K562 (cell line): ENCODE data around the gene ABCA4. TPM values are rescaled to one million over a fixed set of nuclear protein-coding genes. Genes with fewer than 3 reads are reported as not detected.

Experiments
- ATAC-seq: fragments of 200-7000 bp; cut with Tn5 transposase; 3 replicates; pipeline ENCODE4 v1.9.1; 2020; ENCODE audit warnings: moderate library complexity
- BruUV-seq: library from RNA; stranded (reverse); fragments of 400-500 nt; replicated peaks from 2 replicates; lab custom pipeline; 2021; lab: Mats Ljungman, UMichigan
- CTCF ChIA-PET: fragments of 300-600 bp; formaldehyde crosslinking; extraction: SDS; loops from one replicate; lab custom pipeline; 2021; ENCODE audit warnings: low intra/inter-chr PET ratio; lab: Yijun Ruan, JAX
- POLR2A ChIA-PET: fragments of 300-600, 350-650 bp; sonication (Branson Sonifier 250); formaldehyde crosslinking; extraction: SDS; loops from one replicate; lab custom pipeline; 2021; ENCODE audit warnings: antibody characterized with exemption, inconsistent platforms; lab: Yijun Ruan, JAX
- DNase-seq, 4 experiments: peaks; one replicate each; pipeline versions ENCODE4 v3.0.0 to v3.0.0-alpha.2; 2011 to 2018; ENCODE audit warnings: low spot score in 3 of 4, mixed read lengths in 3 of 4; ENCODE audit errors: extremely low read depth in 1 of 4
- FAIRE-seq: peaks from 2 replicates; lab custom pipeline; 2011; peaks lifted over from hg19 to GRCh38; lab: Jason Lieb, UNC
- H2AFZ ChIP-seq: 2 replicates; pipeline ENCODE4 v1.6.0; 2011; ENCODE audit warnings: low read depth, low read length, control low read depth, inconsistent platforms
- H3K27ac ChIP-seq: fragments of 200-600 bp; 3 replicates; pipeline ENCODE4 v1.8.0; 2011; ENCODE audit warnings: low read depth, mild to moderate bottlenecking, control low read depth, inconsistent platforms, low read length, moderate library complexity, mixed read lengths; ENCODE audit errors: extremely low read depth
- H3K27me3 ChIP-seq, 2 experiments: fragments of 300-600 bp in 1 of 2; 2 replicates in 1 of 2; 3 replicates in 1 of 2; pipeline versions ENCODE4 v1.6.0 to v1.8.0; 2011; ENCODE audit warnings: inconsistent platforms in 2 of 2, low read length in 2 of 2, mild to moderate bottlenecking in 1 of 2, mixed read lengths in 1 of 2, moderate library complexity in 1 of 2; ENCODE audit not compliant: control insufficient read depth in 2 of 2, insufficient read depth in 2 of 2
- H3K36me3 ChIP-seq: fragments of 300-600 bp; 3 replicates; pipeline ENCODE4 v1.8.0; 2011; ENCODE audit warnings: mild to moderate bottlenecking, low read length, inconsistent platforms; ENCODE audit not compliant: control insufficient read depth, insufficient read depth
- H3K4me1 ChIP-seq, 2 experiments: fragments of 200-600 bp in 1 of 2; replicated peaks in 1 of 2; 2 replicates in 1 of 2; 3 replicates in 1 of 2; pipeline versions ENCODE4 v1.5.1 to v1.8.0; 2011; ENCODE audit warnings: inconsistent platforms in 2 of 2, low read length in 2 of 2, mild to moderate bottlenecking in 1 of 2, mixed read lengths in 1 of 2, moderate library complexity in 1 of 2; ENCODE audit not compliant: control insufficient read depth in 2 of 2, insufficient read depth in 2 of 2
- H3K4me2 ChIP-seq: 2 replicates; pipeline ENCODE4 v1.6.1; 2011; ENCODE audit warnings: low read length, control low read depth, inconsistent platforms, mixed read lengths; ENCODE audit not compliant: insufficient read depth
- H3K4me3 ChIP-seq: fragments of 200-600 bp; sonication (generic), shearing (Covaris generic); 2 replicates; pipeline ENCODE4 v1.5.1; 2016; ENCODE audit warnings: control low read depth, inconsistent platforms
- H3K79me2 ChIP-seq: fragments of 200-600 bp; 3 replicates; pipeline ENCODE4 v1.8.0; 2011; ENCODE audit warnings: low read length, inconsistent platforms; ENCODE audit not compliant: control insufficient read depth, insufficient read depth
- H3K9ac ChIP-seq, 2 experiments: 2 replicates each; pipeline versions ENCODE4 v1.6.0 to v1.6.1; 2011; ENCODE audit warnings: low read depth in 2 of 2, low read length in 2 of 2, control low read depth in 1 of 2, inconsistent platforms in 1 of 2, mild to moderate bottlenecking in 1 of 2, mixed read lengths in 1 of 2; ENCODE audit not compliant: insufficient read depth in 1 of 2
- H3K9me1 ChIP-seq: one replicate; pipeline ENCODE4 v1.6.0; 2011; ENCODE audit warnings: inconsistent platforms, mild to moderate bottlenecking, low read length, moderate library complexity; ENCODE audit not compliant: control insufficient read depth, insufficient read depth
- H3K9me3 ChIP-seq: replicated peaks from 2 replicates; pipeline ENCODE4 v1.5.1; 2011; ENCODE audit warnings: low read depth, low read length, inconsistent platforms; ENCODE audit not compliant: control insufficient read depth, insufficient read depth
- H4K20me1 ChIP-seq: replicated peaks from 2 replicates; pipeline ENCODE4 v1.6.1; 2011; ENCODE audit warnings: low read length, inconsistent platforms, mixed read lengths; ENCODE audit not compliant: control insufficient read depth, insufficient read depth
- CHD2 ChIP-seq: IDR thresholded peaks from 2 replicates; pipeline ENCODE4 v1.6.1; 2011; ENCODE audit warnings: low read depth, low read length
- GATA2 ChIP-seq: sonication (generic); formaldehyde crosslinking; IDR thresholded peaks from 2 replicates; pipeline ENCODE4 v1.4.0; 2020; ENCODE audit warnings: mild to moderate bottlenecking, missing genetic modification reagents
- KDM2B ChIP-seq: fragments of 250-450 bp; sonication (Bioruptor Pico); IDR thresholded peaks from 2 replicates; pipeline ENCODE4 v1.8.0; 2021; ENCODE audit warnings: mild to moderate bottlenecking, moderate library complexity
- KLF6 ChIP-seq: fragments of 250-450 bp; sonication (Bioruptor Pico); IDR thresholded peaks from 2 replicates; pipeline ENCODE4 v1.4.0; 2020; ENCODE audit warnings: mild to moderate bottlenecking, moderate library complexity, borderline replicate concordance
- MAFK ChIP-seq: IDR thresholded peaks from 2 replicates; pipeline ENCODE4 v1.6.1; 2011; ENCODE audit warnings: low read length, improper control_type of control experiment
- MCM3 ChIP-seq: fragments of 450-650 bp; IDR thresholded peaks from 2 replicates; pipeline ENCODE4 v1.6.1; 2016
- NELFE ChIP-seq: IDR thresholded peaks from 2 replicates; pipeline ENCODE4 v1.6.1; 2011; ENCODE audit warnings: mild to moderate bottlenecking; ENCODE audit not compliant: insufficient read depth, insufficient read length
- PPARD ChIP-seq: fragments of 250-450 bp; sonication (Bioruptor Pico); IDR thresholded peaks from 2 replicates; pipeline ENCODE4 v1.8.0; 2022; ENCODE audit warnings: inconsistent platforms, mild to moderate bottlenecking, moderate library complexity
- SAFB ChIP-seq: fragments of 200-400 bp; formaldehyde crosslinking; IDR thresholded peaks from 2 replicates; pipeline ENCODE4 v1.6.1; 2017; ENCODE audit warnings: low read depth, low read length, borderline replicate concordance
- SPI1 ChIP-seq: IDR thresholded peaks from 2 replicates; pipeline ENCODE4 v1.6.1; 2011; ENCODE audit warnings: low read depth, low read length, control low read depth, borderline replicate concordance
- WGBS: fragments of 100-300 bp; shearing (Covaris generic); methylation state at CpG from one replicate; pipeline ENCODE4 v1.1.6; 2016; ENCODE audit warnings: low coverage, mixed read lengths; ENCODE audit not compliant: insufficient coverage; ENCODE audit errors: missing lambda C conversion rate; 5-methylcytosine and 5-hydroxymethylcytosine counted together
- in situ Hi-C: fragments of 300-500 bp; cut with MboI; formaldehyde crosslinking; loops from 4 replicates; pipeline ENCODE4 v1.15.0; 2018; ENCODE audit warnings: inconsistent platforms, mixed read lengths
- intact Hi-C: fragments of 100-400 bp; cut with micrococcal nuclease; formaldehyde crosslinking; loops from 2 replicates; pipeline ENCODE4 v1.14.2; 2022
- polyA plus RNA-seq, 8 experiments: library from polyadenylated mRNA; depleted of rRNA in 4 of 8; stranded (reverse) in 5 of 8; unstranded in 3 of 8; fragments of >200 nt; fragmentation: Nextera tagmentation in 2 of 8; fragmentation: Illumina TruSeq in 1 of 8; extraction: Ambion mirVana in 2 of 8; extraction: Trizol in 1 of 8; gene quantifications; 2 replicates each; pipeline versions ENCODE4 v1.2.1 to v1.2.3, GENCODE V29; 2011 to 2014; ENCODE audit warnings: inconsistent platforms in 1 of 8, missing spikeins in 1 of 8
- total RNA-seq, 7 experiments: library from RNA; depleted of rRNA in 6 of 7; stranded (reverse); fragments of >200 nt in 6 of 7; fragmentation: Illumina TruSeq in 2 of 7; extraction: Trizol in 2 of 7; gene quantifications; 2 replicates each; pipeline versions ENCODE4 v1.2.1 to v1.2.3, GENCODE V29; 2011 to 2021; ENCODE audit warnings: low replicate concordance in 1 of 7
- TF ChIP-seq, protein P1 (sequence below): fragments of 200-600 bp; sonication (generic); IDR thresholded peaks from one replicate; pipeline ENCODE4 v1.6.1; 2012; ENCODE audit warnings: mild to moderate bottlenecking, low read depth, low read length, inconsistent platforms

The ABCA4 gene
- total and polyA plus RNA-seq, 9 of the 15 experiments (the other 6 are each of a cell fraction or from before 2014, with no cell fraction given), result 0.01 to 0.04 TPM; not detected in 7

GRCh38 chr1:94090761-94091160 lies 30.2 kb downstream of the ABCA4 start:
- BruUV-seq, result no TSS peak
- POLR2A ChIA-PET, result no interaction called here

More at GRCh38 chr1:94090761-94091160, 30.2 kb downstream of the ABCA4 start:
- peaks cover 0 to 3% of the 10 kb centered on the region in 2 experiments; a peak in 1 of 5 replicates for H3K4me1 ChIP-seq
- H3K27me3 ChIP-seq, result peaks cover 3 to 25% of the 10 kb centered on the region in 2 experiments; a peak in 3 of 5 replicates
- TF ChIP-seq KLF6 (CRISPR knock-in tag), result no peak
- no peak for TF ChIP-seq MCM3
- no peak for TF ChIP-seq CHD2
- TF ChIP-seq, protein P1, sequence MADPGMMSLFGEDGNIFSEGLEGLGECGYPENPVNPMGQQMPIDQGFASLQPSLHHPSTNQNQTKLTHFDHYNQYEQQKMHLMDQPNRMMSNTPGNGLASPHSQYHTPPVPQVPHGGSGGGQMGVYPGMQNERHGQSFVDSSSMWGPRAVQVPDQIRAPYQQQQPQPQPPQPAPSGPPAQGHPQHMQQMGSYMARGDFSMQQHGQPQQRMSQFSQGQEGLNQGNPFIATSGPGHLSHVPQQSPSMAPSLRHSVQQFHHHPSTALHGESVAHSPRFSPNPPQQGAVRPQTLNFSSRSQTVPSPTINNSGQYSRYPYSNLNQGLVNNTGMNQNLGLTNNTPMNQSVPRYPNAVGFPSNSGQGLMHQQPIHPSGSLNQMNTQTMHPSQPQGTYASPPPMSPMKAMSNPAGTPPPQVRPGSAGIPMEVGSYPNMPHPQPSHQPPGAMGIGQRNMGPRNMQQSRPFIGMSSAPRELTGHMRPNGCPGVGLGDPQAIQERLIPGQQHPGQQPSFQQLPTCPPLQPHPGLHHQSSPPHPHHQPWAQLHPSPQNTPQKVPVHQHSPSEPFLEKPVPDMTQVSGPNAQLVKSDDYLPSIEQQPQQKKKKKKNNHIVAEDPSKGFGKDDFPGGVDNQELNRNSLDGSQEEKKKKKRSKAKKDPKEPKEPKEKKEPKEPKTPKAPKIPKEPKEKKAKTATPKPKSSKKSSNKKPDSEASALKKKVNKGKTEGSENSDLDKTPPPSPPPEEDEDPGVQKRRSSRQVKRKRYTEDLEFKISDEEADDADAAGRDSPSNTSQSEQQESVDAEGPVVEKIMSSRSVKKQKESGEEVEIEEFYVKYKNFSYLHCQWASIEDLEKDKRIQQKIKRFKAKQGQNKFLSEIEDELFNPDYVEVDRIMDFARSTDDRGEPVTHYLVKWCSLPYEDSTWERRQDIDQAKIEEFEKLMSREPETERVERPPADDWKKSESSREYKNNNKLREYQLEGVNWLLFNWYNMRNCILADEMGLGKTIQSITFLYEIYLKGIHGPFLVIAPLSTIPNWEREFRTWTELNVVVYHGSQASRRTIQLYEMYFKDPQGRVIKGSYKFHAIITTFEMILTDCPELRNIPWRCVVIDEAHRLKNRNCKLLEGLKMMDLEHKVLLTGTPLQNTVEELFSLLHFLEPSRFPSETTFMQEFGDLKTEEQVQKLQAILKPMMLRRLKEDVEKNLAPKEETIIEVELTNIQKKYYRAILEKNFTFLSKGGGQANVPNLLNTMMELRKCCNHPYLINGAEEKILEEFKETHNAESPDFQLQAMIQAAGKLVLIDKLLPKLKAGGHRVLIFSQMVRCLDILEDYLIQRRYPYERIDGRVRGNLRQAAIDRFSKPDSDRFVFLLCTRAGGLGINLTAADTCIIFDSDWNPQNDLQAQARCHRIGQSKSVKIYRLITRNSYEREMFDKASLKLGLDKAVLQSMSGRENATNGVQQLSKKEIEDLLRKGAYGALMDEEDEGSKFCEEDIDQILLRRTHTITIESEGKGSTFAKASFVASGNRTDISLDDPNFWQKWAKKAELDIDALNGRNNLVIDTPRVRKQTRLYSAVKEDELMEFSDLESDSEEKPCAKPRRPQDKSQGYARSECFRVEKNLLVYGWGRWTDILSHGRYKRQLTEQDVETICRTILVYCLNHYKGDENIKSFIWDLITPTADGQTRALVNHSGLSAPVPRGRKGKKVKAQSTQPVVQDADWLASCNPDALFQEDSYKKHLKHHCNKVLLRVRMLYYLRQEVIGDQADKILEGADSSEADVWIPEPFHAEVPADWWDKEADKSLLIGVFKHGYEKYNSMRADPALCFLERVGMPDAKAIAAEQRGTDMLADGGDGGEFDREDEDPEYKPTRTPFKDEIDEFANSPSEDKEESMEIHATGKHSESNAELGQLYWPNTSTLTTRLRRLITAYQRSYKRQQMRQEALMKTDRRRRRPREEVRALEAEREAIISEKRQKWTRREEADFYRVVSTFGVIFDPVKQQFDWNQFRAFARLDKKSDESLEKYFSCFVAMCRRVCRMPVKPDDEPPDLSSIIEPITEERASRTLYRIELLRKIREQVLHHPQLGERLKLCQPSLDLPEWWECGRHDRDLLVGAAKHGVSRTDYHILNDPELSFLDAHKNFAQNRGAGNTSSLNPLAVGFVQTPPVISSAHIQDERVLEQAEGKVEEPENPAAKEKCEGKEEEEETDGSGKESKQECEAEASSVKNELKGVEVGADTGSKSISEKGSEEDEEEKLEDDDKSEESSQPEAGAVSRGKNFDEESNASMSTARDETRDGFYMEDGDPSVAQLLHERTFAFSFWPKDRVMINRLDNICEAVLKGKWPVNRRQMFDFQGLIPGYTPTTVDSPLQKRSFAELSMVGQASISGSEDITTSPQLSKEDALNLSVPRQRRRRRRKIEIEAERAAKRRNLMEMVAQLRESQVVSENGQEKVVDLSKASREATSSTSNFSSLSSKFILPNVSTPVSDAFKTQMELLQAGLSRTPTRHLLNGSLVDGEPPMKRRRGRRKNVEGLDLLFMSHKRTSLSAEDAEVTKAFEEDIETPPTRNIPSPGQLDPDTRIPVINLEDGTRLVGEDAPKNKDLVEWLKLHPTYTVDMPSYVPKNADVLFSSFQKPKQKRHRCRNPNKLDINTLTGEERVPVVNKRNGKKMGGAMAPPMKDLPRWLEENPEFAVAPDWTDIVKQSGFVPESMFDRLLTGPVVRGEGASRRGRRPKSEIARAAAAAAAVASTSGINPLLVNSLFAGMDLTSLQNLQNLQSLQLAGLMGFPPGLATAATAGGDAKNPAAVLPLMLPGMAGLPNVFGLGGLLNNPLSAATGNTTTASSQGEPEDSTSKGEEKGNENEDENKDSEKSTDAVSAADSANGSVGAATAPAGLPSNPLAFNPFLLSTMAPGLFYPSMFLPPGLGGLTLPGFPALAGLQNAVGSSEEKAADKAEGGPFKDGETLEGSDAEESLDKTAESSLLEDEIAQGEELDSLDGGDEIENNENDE, result no peak
- no peak for TF ChIP-seq SPI1
- TF ChIP-seq PPARD (CRISPR knock-in tag), result no peak
- no peak for TF ChIP-seq SAFB
- no peak for TF ChIP-seq MAFK
- TF ChIP-seq GATA2 (CRISPR knock-in tag), result no peak
- TF ChIP-seq KDM2B (CRISPR knock-in tag), result no peak
- TF ChIP-seq NELFE, result no peak
- H2AFZ ChIP-seq, result no peak overlapping the region
- no peak overlapping the region for H3K27ac ChIP-seq
- CTCF ChIA-PET, result no interaction called here
- H4K20me1 ChIP-seq, result no peaks in the 10 kb centered on the region
- FAIRE-seq (no peak), DNase-seq (no peak), ATAC-seq (no peak)
- no peaks in the 10 kb centered on the region for H3K9me3 ChIP-seq
- no peaks in the 10 kb centered on the region for H3K9me1 ChIP-seq
- WGBS, result 0% methylated on average over 3 of the region's 3 CpGs
- no peaks in the 10 kb centered on the region for H3K36me3 ChIP-seq
- in situ Hi-C loops (no loop called here), intact Hi-C loops (no loop called here)
- H3K9ac ChIP-seq, result no peak overlapping the region
- H3K4me2 ChIP-seq, result no peak overlapping the region
- H3K79me2 ChIP-seq, result no peaks in the 10 kb centered on the region
- H3K4me3 ChIP-seq, result no peak overlapping the region
